GM12874 (cell line): ENCODE measurements around the gene TMEM198.

Experiments
- TF ChIP-seq, protein P1 (sequence below): IDR thresholded peaks from 2 replicates; pipeline ENCODE4 v1.5.1; 2011; ENCODE audit warnings: low read depth, mild to moderate bottlenecking, control low read depth, low read length, moderate library complexity; ENCODE audit not compliant: insufficient read depth

Gene TMEM198

DNA sequence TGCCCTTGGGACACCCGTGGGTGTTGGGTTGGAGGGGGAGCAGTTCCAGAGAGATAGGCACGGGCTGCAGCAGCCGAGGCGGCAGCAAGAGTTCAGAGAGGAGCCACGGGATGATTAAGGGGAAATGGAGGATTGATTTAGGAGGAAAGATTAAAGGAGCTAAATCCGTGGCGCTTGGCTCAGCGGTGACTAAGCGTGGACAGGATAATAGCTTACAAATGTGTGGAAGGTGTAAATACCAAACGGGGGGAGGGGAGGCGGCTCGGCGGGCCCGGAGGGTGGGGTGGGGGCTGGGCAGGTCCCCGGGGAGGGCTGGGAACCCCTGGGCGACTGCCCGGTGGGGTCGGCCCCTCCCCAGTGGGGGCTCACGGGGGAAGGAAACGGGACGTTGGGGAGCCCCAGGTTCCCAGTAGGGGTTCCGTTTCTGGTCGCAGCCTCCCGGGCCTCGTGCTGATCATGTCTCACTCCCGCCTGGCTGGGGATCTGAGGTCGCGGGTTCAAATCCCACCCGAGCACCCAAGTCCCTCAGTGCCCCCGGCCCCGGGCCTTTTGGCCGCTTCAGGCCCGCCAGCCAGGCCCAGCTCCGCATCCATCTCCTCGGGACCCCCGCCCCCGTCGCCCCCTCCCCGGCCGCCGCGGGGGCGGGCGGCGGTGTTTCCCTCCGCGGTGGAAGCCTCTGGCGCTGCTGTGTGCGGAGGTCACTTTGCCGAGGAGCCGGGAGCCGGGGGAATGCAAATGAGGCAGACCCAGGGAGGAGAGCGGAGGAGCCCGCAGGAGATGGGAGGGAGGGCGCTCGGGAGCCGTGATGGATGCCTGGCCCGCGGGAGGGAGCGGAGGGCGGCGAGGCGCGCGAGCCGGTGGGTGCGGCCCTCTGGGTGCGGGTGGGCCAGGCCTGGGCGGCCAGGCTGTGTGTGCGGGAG is 21.5 kb upstream of the TMEM198 start:
- TF ChIP-seq, protein P1, sequence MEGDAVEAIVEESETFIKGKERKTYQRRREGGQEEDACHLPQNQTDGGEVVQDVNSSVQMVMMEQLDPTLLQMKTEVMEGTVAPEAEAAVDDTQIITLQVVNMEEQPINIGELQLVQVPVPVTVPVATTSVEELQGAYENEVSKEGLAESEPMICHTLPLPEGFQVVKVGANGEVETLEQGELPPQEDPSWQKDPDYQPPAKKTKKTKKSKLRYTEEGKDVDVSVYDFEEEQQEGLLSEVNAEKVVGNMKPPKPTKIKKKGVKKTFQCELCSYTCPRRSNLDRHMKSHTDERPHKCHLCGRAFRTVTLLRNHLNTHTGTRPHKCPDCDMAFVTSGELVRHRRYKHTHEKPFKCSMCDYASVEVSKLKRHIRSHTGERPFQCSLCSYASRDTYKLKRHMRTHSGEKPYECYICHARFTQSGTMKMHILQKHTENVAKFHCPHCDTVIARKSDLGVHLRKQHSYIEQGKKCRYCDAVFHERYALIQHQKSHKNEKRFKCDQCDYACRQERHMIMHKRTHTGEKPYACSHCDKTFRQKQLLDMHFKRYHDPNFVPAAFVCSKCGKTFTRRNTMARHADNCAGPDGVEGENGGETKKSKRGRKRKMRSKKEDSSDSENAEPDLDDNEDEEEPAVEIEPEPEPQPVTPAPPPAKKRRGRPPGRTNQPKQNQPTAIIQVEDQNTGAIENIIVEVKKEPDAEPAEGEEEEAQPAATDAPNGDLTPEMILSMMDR: no peak

DNA sequence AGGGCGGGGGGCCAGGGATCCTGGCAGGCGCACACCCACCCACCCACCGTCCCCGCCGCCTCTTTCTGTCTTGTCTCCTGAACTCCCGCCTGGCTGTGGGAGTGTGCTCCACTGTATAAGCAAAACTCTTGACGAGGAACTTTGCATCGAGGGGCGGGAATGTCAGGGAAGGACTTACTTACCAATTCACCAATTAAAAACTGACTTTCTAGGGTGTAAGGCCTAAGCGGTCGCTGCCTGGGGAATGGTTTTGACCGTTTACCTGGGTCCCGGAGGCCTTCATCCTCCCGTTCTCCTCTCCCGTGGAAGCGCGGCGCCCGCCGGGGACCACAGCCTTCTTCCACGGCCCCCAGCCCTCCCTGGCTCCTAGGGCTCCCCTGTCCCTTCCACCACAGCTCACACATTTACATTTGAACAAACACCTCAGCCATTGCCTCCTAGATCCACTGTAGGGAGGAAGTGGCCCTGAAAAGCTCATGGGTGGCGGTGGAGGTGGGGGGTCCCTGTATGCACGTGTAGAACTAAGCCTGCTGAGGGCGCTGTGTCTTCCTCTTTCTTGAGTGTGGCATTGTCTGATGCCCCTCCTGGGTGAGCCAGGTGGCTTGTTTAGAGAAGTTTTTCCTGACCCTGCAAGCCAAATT is 20.7 kb upstream of the TMEM198 start:
- TF ChIP-seq, protein P1: 0 out of 2 replicates have a peak, but pooled peaks have one; percentile 7

DNA sequence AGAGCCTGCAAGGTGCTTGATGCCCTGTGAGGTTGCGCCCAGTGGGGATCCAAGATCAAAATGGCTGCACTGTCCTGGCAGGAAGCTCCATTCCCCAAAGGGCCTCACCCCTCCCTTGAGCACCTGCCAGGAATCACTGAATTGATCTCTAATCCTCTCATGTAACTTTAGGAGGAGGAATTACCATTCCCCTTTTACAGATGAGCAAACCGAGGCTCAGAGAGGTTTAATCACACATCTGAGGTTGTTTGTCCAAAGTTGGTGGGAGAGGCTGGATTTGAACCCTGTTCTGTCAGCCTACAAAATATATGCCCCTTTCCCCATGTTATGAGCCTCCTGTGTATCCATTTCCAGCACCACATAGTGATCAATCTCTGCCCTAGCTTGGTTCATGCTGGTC is 19.0 kb upstream of the TMEM198 start:
- TF ChIP-seq, protein P1: no peak

DNA sequence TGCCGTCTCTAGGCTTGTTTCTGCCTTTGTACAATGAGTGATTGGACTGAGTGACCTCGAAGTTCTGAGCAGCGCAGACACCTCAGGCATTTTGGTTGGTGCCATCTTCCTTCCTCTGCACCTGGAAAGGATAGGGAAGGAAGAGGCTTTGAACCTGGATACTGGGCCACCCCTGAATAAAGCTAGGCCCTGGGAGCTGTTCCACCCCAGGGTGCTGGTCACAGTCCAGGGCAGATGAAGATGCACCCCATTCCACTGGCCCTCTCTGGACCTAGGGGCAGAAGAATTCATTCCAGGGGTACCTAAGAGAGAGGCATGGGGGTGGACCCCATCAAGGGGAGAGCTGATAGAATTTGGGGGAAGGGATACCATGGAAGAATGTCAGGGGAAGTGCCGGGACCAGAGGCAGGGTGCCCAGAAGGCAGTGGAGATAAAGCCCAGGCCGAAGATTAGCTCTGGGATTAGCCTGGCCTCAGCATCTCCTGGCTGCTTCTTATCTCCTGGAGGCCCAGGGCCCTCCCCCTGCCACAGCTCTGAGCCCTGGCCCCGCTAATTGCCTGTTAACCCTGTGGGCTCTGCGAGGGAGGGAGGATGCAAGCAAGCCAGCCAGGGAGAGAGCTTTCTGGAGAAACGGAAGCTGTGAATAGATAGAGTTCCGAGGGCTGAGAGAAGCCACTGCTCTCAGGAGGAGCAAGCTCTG is 18.1 kb upstream of the TMEM198 start:
- TF ChIP-seq, protein P1: no peak

DNA sequence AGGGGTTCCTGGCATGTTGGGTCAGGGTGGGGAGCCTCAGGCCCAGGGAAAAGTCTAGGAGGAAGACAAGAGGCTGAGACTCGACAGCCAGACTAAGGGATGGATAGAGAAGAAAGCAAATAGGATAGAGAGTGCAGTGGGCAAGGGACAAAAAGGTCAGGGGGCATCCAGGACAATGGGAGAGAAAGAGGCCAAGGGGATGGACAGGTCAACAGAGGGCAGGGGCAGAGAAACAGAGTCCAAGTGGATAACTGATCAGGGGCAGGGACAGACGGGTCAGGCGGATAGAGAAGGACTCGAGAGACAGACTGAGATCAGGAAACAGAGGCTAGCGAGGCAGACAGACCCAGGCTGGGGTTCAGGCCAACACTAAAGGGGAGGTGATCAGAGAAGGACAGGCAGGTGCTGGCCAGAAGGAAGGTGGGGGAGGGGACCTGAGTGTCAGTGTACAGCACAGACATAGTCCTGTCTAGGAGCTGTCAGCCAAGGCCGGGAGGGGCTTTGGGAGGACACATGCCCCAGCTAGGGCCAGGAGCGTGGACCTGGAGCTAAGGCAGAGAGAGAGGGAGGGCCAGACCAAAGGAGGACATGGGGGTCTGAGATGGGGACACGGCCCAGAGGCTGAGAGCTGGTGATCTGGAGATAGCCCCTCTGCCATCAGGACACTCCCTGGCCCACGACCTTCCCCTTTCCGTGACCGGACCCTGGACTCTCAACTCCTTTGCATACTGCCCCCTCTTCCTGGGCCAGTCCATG is 17.3 kb upstream of the TMEM198 start:
- TF ChIP-seq, protein P1: no peak

DNA sequence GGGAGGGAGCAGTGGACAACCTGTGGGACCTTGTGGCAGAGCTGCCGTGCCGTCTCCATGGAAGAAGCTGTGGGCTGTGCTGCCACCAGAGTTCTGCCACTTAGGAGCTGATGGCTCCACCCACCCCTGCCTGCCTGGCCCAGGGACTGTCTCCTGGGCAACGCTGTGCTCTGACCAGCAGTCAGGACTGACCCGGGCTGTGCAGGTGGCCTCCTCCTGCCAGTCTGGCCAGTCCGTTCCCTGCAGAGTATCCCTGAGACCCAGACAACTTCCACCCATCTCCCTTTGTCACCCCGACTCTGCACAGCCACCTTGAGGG is 16.8 kb upstream of the TMEM198 start:
- TF ChIP-seq, protein P1: no peak
